HEK293 (cell line): ENCODE data around the gene ARID3A.

ENCODE experiments used
- BCL11A ChIP-seq: fragments of 450-650 bp; formaldehyde crosslinking; IDR thresholded peaks from 2 replicates; pipeline ENCODE4 v1.5.1; 2016; ENCODE audit warnings: low read depth, missing biosample characterization, missing genetic modification characterization
- EGR2 ChIP-seq: fragments of 450-650 bp; formaldehyde crosslinking; IDR thresholded peaks from 2 replicates; pipeline ENCODE4 v1.5.1; 2016; ENCODE audit warnings: low read depth, missing biosample characterization, missing genetic modification characterization
- GLI2 ChIP-seq: fragments of 450-650 bp; formaldehyde crosslinking; IDR thresholded peaks from 2 replicates; pipeline ENCODE4; 2017; ENCODE audit warnings: missing biosample characterization, missing genetic modification characterization, low read depth, borderline replicate concordance
- KLF16 ChIP-seq: fragments of 450-650 bp; formaldehyde crosslinking; IDR thresholded peaks from 2 replicates; pipeline ENCODE4 v1.5.1; 2017; ENCODE audit warnings: missing biosample characterization, missing genetic modification characterization
- KLF8 ChIP-seq: fragments of 450-650 bp; formaldehyde crosslinking; IDR thresholded peaks from 2 replicates; pipeline ENCODE4 v1.5.1; 2016; ENCODE audit warnings: missing biosample characterization, missing genetic modification characterization
- ZBTB20 ChIP-seq: fragments of 450-650 bp; formaldehyde crosslinking; IDR thresholded peaks from 2 replicates; pipeline ENCODE4 v1.5.1; 2016; ENCODE audit warnings: missing biosample characterization, missing genetic modification characterization
- ZEB2 ChIP-seq: fragments of 450-650 bp; formaldehyde crosslinking; IDR thresholded peaks from 2 replicates; pipeline ENCODE4 v1.5.1; 2016; ENCODE audit warnings: missing biosample characterization, missing genetic modification characterization
- ZFHX2 ChIP-seq: fragments of 450-650 bp; formaldehyde crosslinking; conservative IDR thresholded peaks from 2 replicates; pipeline ENCODE4 v1.5.1; 2016; ENCODE audit warnings: missing biosample characterization, missing genetic modification characterization
- ZFP41 ChIP-seq: fragments of 450-650 bp; formaldehyde crosslinking; IDR thresholded peaks from 2 replicates; pipeline ENCODE4 v1.5.1; 2016; ENCODE audit warnings: missing biosample characterization, missing genetic modification characterization, borderline replicate concordance
- ZIC2 ChIP-seq: fragments of 450-650 bp; formaldehyde crosslinking; IDR thresholded peaks from 2 replicates; pipeline ENCODE4 v1.5.1; 2016; ENCODE audit warnings: missing biosample characterization, missing genetic modification characterization
- ZNF10 ChIP-seq: fragments of 450-650 bp; formaldehyde crosslinking; IDR thresholded peaks from 2 replicates; pipeline ENCODE4 v1.5.1; 2017; ENCODE audit warnings: missing biosample characterization, missing genetic modification characterization
- ZNF16 ChIP-seq: fragments of 450-650 bp; formaldehyde crosslinking; IDR thresholded peaks from 2 replicates; pipeline ENCODE4 v1.5.1; 2016; ENCODE audit warnings: low read depth, missing biosample characterization, missing genetic modification characterization
- ZNF174 ChIP-seq: fragments of 450-650 bp; formaldehyde crosslinking; IDR thresholded peaks from 2 replicates; pipeline ENCODE4 v1.5.0; 2017; ENCODE audit warnings: missing biosample characterization, mild to moderate bottlenecking, missing genetic modification characterization
- ZNF248 ChIP-seq: fragments of 450-650 bp; formaldehyde crosslinking; IDR thresholded peaks from 2 replicates; pipeline ENCODE4 v1.5.1; 2017; ENCODE audit warnings: missing biosample characterization, missing genetic modification characterization
- ZNF292 ChIP-seq: fragments of 450-650 bp; formaldehyde crosslinking; IDR thresholded peaks from 2 replicates; pipeline ENCODE4 v1.5.1; 2016; ENCODE audit warnings: low read depth, missing biosample characterization, missing genetic modification characterization, borderline replicate concordance
- ZNF335 ChIP-seq: fragments of 450-650 bp; formaldehyde crosslinking; conservative IDR thresholded peaks from 2 replicates; pipeline ENCODE4 v1.5.1; 2016; ENCODE audit warnings: missing biosample characterization, missing genetic modification characterization
- ZNF366 ChIP-seq: fragments of 450-650 bp; formaldehyde crosslinking; conservative IDR thresholded peaks from 2 replicates; pipeline ENCODE4 v1.5.1; 2016; ENCODE audit warnings: missing biosample characterization, missing genetic modification characterization
- ZNF433 ChIP-seq: fragments of 450-650 bp; formaldehyde crosslinking; IDR thresholded peaks from 2 replicates; pipeline ENCODE4 v1.5.1; 2016; ENCODE audit warnings: missing biosample characterization, missing genetic modification characterization, low read depth
- ZNF510 ChIP-seq: fragments of 450-650 bp; formaldehyde crosslinking; IDR thresholded peaks from 2 replicates; pipeline ENCODE4 v1.5.1; 2018; ENCODE audit warnings: mild to moderate bottlenecking, missing genetic modification characterization, missing biosample characterization; ENCODE audit not compliant: insufficient replicate concordance
- ZNF544 ChIP-seq: fragments of 450-650 bp; formaldehyde crosslinking; IDR thresholded peaks from 2 replicates; pipeline ENCODE4 v1.5.0; 2017; ENCODE audit warnings: missing biosample characterization, missing genetic modification characterization
- ZNF560 ChIP-seq: fragments of 450-650 bp; formaldehyde crosslinking; IDR thresholded peaks from 2 replicates; pipeline ENCODE4 v1.5.1; 2017; ENCODE audit warnings: missing biosample characterization, missing genetic modification characterization, borderline replicate concordance
- ZNF571 ChIP-seq: fragments of 450-650 bp; formaldehyde crosslinking; IDR thresholded peaks from 2 replicates; pipeline ENCODE4 v1.5.0; 2017; ENCODE audit warnings: missing biosample characterization, missing genetic modification characterization
- ZNF580 ChIP-seq: fragments of 450-650 bp; formaldehyde crosslinking; IDR thresholded peaks from 2 replicates; pipeline ENCODE4 v1.5.1; 2016; ENCODE audit warnings: missing biosample characterization, missing genetic modification characterization
- ZNF704 ChIP-seq: fragments of 450-650 bp; formaldehyde crosslinking; IDR thresholded peaks from 2 replicates; pipeline ENCODE4 v1.5.1; 2016; ENCODE audit warnings: missing biosample characterization, missing genetic modification characterization
- ZNF776 ChIP-seq: fragments of 450-650 bp; formaldehyde crosslinking; IDR thresholded peaks from 2 replicates; pipeline ENCODE4 v1.5.0; 2017; ENCODE audit warnings: missing biosample characterization, missing genetic modification characterization, borderline replicate concordance
- ZNF785 ChIP-seq: fragments of 450-650 bp; formaldehyde crosslinking; IDR thresholded peaks from 2 replicates; pipeline ENCODE4 v1.5.1; 2016; ENCODE audit warnings: missing biosample characterization, missing genetic modification characterization
- ZSCAN30 ChIP-seq: fragments of 450-650 bp; IDR thresholded peaks from 2 replicates; pipeline ENCODE4 v1.5.1; 2018; ENCODE audit warnings: missing biosample characterization, mild to moderate bottlenecking, missing genetic modification characterization, moderate library complexity
- ZXDB ChIP-seq: fragments of 450-650 bp; formaldehyde crosslinking; IDR thresholded peaks from 2 replicates; pipeline ENCODE4 v1.5.1; 2016; ENCODE audit warnings: missing biosample characterization, missing genetic modification characterization
- TF ChIP-seq, protein P1 (sequence below): sonication (generic); formaldehyde crosslinking; IDR thresholded peaks from 2 replicates; pipeline ENCODE4 v1.8.1; 2022; ENCODE audit warnings: mild to moderate bottlenecking, moderate library complexity, missing genetic modification reagents

Gene ARID3A

DNA sequence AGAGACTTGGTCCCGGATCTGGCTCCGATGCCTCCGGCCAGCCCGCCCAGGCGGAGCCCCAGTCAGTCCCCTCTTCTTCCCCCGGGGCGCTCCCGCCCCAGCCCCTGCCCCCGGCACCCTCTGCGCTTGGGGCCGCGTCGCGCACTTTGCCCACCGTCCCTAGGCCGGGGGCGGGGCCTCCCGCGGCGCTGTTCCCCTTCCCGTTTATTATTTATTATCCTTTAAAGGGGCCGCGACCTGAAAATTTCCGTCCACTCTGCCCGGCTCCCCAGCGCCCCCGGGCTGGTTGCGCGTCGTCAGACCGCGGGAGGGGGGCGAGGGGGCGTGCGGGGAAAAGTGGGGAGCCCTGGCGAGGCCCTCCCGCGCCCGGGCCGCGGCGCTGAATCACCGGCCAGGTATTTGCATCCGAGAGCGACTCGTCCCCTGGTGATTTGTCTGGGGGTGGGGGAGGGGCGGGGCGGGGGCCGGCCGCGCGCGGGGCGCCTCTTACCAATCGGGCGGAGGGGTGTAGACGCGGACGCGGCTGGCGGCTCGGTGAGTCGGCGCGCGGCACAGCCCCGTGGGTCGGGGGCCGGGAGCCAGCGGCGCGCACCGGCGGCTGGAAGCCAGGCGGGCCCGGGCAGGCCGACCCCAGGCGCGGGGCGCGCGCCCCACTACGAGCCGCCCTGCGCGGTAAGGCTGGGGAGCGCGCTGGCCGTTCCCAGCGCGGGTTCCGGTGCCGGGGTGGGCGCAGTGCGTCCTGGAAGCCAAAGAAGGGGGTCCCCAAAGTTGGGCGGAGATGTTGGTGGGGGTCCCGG is at the start of gene ARID3A (continued):
- TF ChIP-seq ZNF248 = no peak
- no peak for TF ChIP-seq ZNF433
- TF ChIP-seq ZBTB20 (tag by site-specific recombination) = no peak
- TF ChIP-seq ZNF510 (tag by site-specific recombination) = no peak
- TF ChIP-seq ZIC2 = 0 out of 2 replicates have a peak, but pooled peaks have one; percentile 23
- TF ChIP-seq ZNF776 (tag by site-specific recombination) = no peak
- no peak for TF ChIP-seq ZNF335
- TF ChIP-seq EGR2 = peak; percentile 9; the same call in 1 of the 2 replicates
- no peak for TF ChIP-seq ZNF785 (tag by site-specific recombination)
- TF ChIP-seq, protein P1, sequence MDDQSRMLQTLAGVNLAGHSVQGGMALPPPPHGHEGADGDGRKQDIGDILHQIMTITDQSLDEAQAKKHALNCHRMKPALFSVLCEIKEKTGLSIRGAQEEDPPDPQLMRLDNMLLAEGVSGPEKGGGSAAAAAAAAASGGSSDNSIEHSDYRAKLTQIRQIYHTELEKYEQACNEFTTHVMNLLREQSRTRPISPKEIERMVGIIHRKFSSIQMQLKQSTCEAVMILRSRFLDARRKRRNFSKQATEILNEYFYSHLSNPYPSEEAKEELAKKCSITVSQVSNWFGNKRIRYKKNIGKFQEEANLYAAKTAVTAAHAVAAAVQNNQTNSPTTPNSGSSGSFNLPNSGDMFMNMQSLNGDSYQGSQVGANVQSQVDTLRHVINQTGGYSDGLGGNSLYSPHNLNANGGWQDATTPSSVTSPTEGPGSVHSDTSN = no peak
- TF ChIP-seq BCL11A (tag by site-specific recombination) = no peak
- no peak for TF ChIP-seq ZNF571
- no peak for TF ChIP-seq ZFP41 (tag by site-specific recombination)
- no peak for TF ChIP-seq ZNF366
- no peak for TF ChIP-seq ZNF544 (tag by site-specific recombination)
- TF ChIP-seq GLI2 (tag by site-specific recombination) = no peak
- TF ChIP-seq ZNF580 (tag by site-specific recombination) = 0 out of 2 replicates have a peak, but pooled peaks have one; percentile 4
- peak; percentile 61; the same call in 1 of the 2 replicates for TF ChIP-seq KLF16 (tag by site-specific recombination)
- TF ChIP-seq ZXDB (tag by site-specific recombination) = peak; percentile 38; the same call in 1 of the 2 replicates
- TF ChIP-seq ZNF10 (tag by site-specific recombination) = no peak
- TF ChIP-seq ZFHX2 (tag by site-specific recombination) = peak; percentile 38
- TF ChIP-seq ZNF704 (tag by site-specific recombination) = no peak
- TF ChIP-seq ZEB2 (tag by site-specific recombination) = peak; percentile 66
- no peak for TF ChIP-seq ZNF16 (tag by site-specific recombination)
- no peak for TF ChIP-seq ZNF560 (tag by site-specific recombination)
- no peak for TF ChIP-seq ZNF174
- no peak for TF ChIP-seq ZNF292 (tag by site-specific recombination)
- TF ChIP-seq KLF8 = no peak; the same call in 1 of the 2 replicates
- no peak for TF ChIP-seq ZSCAN30
- TF ChIP-seq, all 188 proteins: peak for 19
